ENCODE data around the gene LARP1. TPM values are rescaled to one million over a fixed set of nuclear protein-coding genes. Genes with fewer than 3 reads are reported as not detected.
A peak's percentile ranks its signal among the peaks of the same experiment; 100 is the strongest.

Gene LARP1
- total RNA-seq, 4 donors from 2014 or later: 109 to 192 (median 133) TPM

DNA sequence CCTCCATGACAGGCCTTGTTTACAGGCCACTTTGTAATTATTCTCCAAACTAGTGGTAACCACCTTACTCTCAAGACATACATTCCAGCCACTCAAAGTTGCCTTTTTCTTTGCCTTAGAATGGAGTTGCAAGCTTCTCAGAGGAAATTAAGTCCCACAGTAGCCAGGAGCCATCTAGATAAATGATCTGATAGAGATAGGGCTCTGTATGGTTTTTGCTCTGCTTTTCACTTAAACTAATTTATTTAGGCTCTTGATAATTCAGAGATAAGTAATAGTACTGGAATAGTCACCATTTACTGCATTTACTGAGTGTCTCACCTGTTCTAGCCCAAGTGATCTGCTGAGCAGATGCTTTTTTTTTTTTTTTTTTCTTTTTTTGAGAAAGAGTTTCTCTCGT is 7.5 kb downstream of the LARP1 start:
- H3K9me3 ChIP-seq: no peaks in the 10 kb centered on the region
- WGBS, 2 donors: 86 to 89% methylated on average over 1 of the region's 1 CpG
- no peaks in the 10 kb centered on the region for H3K36me3 ChIP-seq
- no peak overlapping the region for H3K27ac ChIP-seq
- peaks cover 66 to 77% of the 10 kb centered on the region in 2 donors for H3K4me1 ChIP-seq
- no peaks in the 10 kb centered on the region for H3K27me3 ChIP-seq
- DNase-seq: no peak
- H3K4me3 ChIP-seq (replicated peaks in 1 of 3): no peak overlapping the region
- TF ChIP-seq CTCF (IDR thresholded peaks at IDR 0.05) (no peak), POLR2A (IDR thresholded peaks at IDR 0.05) (no peak)
- intact Hi-C loops (cut with DNase I): loop anchor here (5.0 kb wide), 1 partner anchor 80 kb away; no protein-coding TSS in a partner anchor

- Histone ChIP-seq H3K27ac (no peak overlapping the region), H3K4me1 (peaks cover 57 to 75% of the 10 kb centered on the region in 2 donors), H3K9me3 (no peaks in the 10 kb centered on the region), H3K36me3 (no peaks in the 10 kb centered on the region), H3K27me3 (no peaks in the 10 kb centered on the region), H3K4me3 (replicated peaks in 1 of 3) (no peak overlapping the region)
- intact Hi-C loops (cut with DNase I): loop anchor here (5.0 kb wide), 1 partner anchor 83 kb away; no protein-coding TSS in a partner anchor
- TF ChIP-seq POLR2A (IDR thresholded peaks at IDR 0.05) (no peak), CTCF (IDR thresholded peaks at IDR 0.05) (no peak)
- no peak for DNase-seq
- 79 to 86% methylated on average over 3 of the region's 3 CpGs for WGBS, 2 donors
These were observed 9.8 kb downstream of the LARP1 start for GRCh38 chr5:154764967-154765366.

- TF ChIP-seq POLR2A (IDR thresholded peaks at IDR 0.05) (no peak), CTCF (IDR thresholded peaks at IDR 0.05) (no peak)
- Histone ChIP-seq H3K36me3 (no peaks in the 10 kb centered on the region), H3K27me3 (no peaks in the 10 kb centered on the region), H3K9me3 (no peaks in the 10 kb centered on the region), H3K4me1 (peaks cover 57 to 75% of the 10 kb centered on the region in 2 donors), H3K4me3 (replicated peaks in 1 of 3) (no peak overlapping the region), H3K27ac (no peak overlapping the region)
- 91 to 95% methylated on average over 10 of the region's 10 CpGs for WGBS, 2 donors
- intact Hi-C loops (cut with DNase I): no loop called here
- no peak for DNase-seq
These were observed 10.3 kb downstream of the LARP1 start for GRCh38 chr5:154765396-154765925.

- WGBS, 2 donors: 64 to 91% methylated on average over 2 to 3 of the region's 3 CpGs
- Histone ChIP-seq H3K9me3 (no peaks in the 10 kb centered on the region), H3K27me3 (no peaks in the 10 kb centered on the region), H3K4me3 (replicated peaks in 1 of 3) (no peak overlapping the region), H3K36me3 (no peaks in the 10 kb centered on the region), H3K27ac (peak overlapping the region in 1 of 3 donors; percentile 29), H3K4me1 (peaks cover 57 to 75% of the 10 kb centered on the region in 2 donors)
- DNase-seq: no peak
- intact Hi-C loops (cut with DNase I): no loop called here
- no peak for TF ChIP-seq CTCF (IDR thresholded peaks at IDR 0.05)
- TF ChIP-seq POLR2A (IDR thresholded peaks at IDR 0.05): no peak
These were observed 11.5 kb downstream of the LARP1 start for GRCh38 chr5:154766558-154767281.

GRCh38 chr5:154767576-154767975 is 12.4 kb downstream of the LARP1 start:
- 38 to 45% methylated on average over 2 of the region's 2 CpGs for WGBS, 2 donors
- no peaks in the 10 kb centered on the region for H3K36me3 ChIP-seq
- peaks cover 51 to 75% of the 10 kb centered on the region in 2 donors for H3K4me1 ChIP-seq
- TF ChIP-seq CTCF (IDR thresholded peaks at IDR 0.05): no peak
- TF ChIP-seq POLR2A (IDR thresholded peaks at IDR 0.05): no peak
- no peak overlapping the region for H3K27ac ChIP-seq
- intact Hi-C loops (cut with DNase I): no loop called here
- H3K4me3 ChIP-seq (replicated peaks in 1 of 3): no peak overlapping the region
- H3K9me3 ChIP-seq: no peaks in the 10 kb centered on the region
- H3K27me3 ChIP-seq: no peaks in the 10 kb centered on the region
- DNase-seq: no peak
